Middle frontal gyrus (tissue), 1 donor: ENCODE measurements around the gene SLC22A23.

Experiments
- DNase-seq: peaks from one replicate; pipeline ENCODE4 v3.0.0-alpha.2; 2015; ENCODE audit warnings: low spot score; ENCODE audit errors: extremely low spot score

SLC22A23 gene

DNA sequence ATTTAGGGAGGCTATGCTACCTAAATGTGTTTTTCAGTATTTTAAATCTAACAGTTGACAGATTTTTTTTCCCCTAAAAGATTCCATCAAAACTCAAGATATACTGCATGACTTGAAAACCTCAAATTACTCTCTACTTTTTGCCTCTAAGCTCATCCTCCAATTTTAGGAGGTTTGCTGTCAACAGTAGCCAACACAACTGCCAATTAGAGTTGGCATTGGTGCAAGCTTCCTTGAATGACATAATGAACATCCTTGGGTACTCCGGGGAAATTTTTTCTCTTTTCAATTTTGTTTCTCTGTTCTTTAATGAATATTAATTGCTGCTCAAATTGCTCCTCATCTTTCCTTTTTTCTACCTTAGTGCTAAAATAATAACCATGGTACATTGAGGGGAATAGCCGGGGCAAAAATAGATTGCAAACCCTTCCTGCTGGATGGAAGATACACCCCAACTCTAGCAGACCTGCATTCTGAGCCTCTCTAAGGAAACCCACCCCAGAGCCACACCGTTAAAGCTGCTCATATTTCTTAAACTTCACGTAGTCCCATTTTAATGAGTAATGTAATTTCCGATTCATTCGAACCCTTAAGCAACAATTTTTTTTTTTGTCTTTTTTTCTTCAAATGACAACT is 34.3 kb downstream of the SLC22A23 start:
- DNase-seq = peak; percentile 33

DNA sequence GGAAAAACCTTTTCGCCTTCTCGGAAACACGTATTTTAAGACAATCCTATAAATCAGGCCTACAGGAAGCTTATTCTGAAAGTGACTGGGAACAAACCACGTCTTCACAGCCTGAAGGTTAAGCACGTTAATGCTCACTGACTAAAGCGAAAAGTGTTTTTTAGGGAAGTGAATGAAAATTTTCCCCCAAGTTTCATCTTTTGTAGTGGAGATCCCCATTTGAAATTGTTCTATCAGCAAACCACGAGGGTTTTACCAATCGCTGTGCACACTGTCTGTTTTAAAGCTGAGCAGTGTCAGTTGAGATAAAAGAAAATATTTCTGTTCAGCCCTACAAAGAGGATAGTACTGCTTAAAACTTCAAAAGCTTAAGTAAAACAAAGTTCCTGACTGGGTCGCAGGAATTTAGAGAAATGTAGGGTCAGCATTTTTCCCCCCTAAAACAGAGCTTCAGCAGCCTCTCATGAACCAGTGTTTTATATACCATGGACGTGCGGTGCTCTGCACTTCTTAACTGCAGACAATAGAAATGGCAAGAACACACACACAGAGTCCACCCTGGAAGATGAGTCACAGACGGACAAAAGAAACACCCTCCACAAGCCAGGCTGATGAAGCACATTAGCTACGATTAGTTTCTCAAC is 34.9 kb downstream of the SLC22A23 start:
- no peak for DNase-seq

DNA sequence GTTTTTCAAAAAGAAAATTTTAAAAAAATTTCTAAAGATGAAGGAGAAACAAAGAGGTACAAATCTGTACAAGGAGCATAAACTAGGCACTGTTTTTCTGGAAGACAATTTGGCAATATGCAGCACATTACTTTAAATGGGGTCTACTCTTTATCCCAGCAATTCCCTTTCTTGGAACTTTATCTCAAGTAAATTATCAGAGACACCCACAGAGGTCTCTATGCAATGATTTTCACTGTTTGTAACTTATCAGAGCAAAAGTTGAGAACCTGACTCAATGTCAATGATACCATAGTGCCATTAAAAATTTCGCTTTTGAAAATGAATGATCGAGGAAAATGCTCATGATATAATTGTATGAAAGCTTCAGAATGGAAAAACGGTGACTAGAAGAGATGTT is 35.7 kb downstream of the SLC22A23 start:
- no peak for DNase-seq

DNA sequence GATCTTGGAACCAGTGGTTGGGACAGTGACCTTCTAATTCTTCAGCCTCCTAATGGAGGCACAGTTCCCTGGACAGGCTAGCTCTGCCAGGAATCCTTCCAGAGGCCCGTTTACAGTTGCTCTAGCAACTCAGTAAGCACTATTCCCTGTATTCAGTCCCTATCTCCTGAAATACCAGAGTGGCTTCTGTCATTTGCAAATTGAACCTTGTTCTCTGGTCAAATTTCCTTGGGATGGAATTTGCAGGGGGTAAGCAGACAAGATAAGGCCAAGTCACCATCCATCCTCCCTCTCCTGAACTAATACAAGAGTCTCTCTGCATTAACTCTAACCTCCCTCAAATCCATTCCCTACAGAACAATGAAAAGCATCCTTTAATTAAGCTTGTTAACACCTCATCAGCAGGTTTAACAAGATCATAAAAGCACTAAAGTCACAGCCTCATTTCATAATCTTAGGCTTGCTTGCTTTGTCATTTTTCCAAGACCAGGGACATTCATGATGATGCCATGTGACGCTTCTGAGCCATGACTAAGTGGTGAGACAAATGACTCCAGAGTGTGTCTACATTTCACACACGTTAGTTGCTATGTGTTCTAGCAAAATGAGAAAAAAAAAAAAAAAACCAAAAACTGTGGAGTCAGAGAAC is 37.1 kb downstream of the SLC22A23 start:
- DNase-seq = no peak

DNA sequence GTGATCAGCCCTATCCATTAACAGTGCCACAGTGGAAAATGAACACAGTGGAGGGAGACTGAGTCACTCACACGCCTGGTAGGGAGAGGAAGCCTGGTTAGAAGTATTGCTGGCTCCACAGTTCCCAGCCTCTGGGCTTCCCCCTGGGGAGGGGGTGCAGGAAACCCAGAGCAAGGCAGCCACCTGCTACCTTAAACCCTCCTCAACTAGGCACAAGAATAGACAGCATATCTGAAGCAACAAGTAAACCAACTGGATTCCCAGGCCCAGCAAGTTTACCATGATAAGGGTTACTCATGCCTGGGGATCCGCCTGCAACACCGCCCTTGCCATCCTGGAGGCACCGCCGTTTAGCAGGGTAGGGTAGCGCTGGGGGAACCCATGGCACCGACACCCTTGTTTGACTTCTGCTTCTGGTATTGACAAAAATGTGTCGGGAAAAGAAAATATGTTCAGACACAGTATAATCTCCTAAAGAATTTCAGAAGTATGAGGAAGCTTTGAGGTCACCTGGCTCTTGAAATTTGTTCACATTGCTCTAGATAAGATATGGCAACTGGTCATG is 38.3 kb downstream of the SLC22A23 start:
- DNase-seq = no peak

DNA sequence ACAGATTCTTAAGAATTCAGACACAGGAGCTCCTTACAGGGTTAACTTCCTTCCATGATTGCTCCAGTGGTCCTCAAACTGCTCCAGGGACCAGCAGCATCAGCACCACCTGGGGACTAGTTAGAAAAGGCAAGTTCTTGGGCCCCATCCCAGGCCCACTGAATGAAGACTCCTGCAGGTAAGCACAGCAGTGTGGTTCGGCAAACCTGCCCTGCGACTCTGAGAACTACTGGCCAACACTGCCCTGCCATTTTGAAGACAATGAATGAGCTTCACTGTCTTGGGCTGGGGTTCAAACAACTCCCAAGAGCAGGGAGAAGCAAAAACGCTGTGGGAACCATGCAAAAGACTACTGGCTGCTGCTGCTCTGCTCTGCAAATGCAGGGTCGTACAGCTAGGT is 39.4 kb downstream of the SLC22A23 start:
- DNase-seq = no peak

DNA sequence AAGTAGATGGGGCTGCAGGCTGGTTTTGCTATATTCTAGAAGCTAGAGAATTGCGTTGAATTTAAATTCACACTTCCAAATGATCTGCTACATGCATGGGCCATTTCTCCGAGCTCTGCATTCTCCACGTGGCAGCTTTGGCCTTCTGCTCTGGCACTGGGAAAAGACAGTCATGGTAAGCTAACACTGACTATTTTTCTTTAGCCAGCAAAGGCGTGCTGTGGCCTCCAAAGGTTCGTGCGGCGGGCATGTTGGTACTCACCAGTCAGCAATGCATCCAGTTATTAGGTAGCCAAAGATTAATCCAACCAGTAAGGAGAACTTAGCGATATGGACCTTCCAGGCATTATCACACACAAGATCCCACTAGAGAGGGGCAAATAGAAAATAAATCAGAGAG is 41.4 kb downstream of the SLC22A23 start:
- no peak for DNase-seq

DNA sequence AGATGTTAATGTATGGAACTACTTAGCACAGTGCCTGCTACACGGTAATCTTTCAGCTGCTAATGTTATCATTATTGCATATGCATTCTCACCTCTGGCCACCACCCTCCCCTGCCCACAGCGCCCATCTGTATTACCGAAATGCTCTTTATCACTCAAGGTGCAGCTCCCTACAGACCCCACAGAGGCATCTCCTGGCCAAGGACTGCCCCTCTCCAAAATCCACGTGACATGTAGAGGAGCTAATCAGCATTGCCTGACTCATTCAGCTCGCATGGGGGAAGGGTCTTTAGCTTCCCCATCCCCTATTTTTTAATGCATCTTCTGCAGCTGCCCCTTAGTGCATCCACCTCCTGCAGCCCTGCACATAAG is 41.8 kb downstream of the SLC22A23 start:
- DNase-seq = no peak

DNA sequence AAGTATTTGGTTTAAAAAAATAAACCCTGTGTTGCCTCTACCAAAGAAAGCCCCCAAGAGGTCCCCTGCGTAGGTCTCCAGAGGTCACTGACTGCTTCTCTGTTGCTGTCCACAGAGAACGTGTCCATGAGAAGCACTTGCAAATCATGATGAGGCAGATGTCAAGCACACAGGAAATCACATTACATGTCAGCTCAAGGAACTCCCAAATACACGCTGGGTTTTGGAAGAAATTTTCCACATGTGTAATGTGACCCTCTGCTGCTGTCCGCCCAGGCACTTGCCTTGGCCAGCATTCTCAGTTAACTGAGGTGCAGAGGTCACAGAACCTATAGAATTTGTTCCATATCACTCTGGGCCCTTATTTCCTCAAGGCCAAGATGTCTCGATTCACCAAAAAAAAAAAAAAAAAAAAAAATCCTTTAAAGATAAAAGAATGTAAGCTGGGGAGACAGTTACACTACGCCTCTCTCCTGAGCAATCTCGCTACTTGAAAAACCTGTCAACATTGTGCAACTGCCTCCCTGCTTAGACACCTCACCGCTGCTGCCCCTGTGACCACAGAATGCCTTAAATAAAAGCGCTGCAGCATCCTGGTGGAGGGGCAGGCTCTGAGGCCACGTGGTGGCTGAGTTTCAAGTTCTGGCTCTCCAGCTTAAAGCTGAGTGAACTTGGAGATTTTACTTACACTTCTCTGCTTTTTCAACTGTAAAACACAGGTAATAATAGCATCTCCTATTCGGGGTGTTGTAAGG is 42.3 kb downstream of the SLC22A23 start:
- DNase-seq = no peak

DNA sequence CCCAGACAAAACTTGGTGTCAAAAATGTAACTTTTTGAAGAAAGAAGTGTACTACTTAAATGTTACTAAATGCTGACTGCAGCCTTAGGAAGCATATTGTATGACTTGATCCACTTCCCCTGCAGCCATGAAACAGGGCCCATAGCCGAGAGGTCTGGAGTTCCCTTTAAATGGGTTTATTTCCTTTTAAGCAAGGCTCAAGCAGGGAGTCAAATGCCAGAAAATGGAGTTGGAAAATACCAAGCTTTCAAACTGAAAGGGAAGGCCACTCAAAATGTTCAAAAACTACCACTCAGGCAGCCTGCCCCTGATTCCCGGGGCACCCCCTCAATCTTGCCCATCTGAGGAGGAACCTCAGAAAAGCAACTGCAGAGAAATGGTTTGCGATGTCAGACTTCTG is 43.3 kb downstream of the SLC22A23 start:
- no peak for DNase-seq

DNA sequence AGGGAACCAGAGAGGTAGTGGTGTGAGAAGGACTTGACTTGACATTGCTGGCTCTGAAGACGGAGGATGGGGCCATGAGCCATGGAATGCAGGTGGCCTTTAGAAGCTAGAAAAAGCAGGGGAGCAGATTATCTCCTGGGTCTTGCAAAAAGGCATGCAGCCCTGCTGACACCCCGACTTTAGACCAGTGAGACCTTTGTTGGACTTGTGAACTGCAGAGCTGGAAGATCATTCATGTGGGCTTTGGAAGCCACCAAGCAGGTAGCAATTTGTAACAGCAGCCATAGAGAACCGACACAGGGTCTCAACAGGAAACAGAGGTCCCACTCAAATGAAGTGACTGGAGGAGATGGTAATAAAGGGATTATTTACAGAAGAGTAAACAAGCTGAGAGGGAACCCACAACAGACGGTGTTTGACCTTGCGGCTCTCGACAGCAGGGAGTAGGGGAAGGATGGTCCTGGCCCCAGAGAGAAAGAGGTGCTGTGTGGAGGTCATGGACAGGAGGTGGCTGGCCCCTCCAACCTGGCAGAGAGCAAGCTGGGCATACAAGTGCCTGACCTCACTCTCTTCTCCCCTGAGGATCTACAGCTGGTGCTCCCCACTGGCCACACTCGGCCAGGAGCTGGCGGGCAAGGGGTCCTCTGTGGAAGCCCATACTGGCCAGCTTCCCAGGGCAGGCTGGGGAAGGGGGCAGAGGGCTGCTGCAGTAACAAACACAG is 43.9 kb downstream of the SLC22A23 start:
- no peak for DNase-seq

DNA sequence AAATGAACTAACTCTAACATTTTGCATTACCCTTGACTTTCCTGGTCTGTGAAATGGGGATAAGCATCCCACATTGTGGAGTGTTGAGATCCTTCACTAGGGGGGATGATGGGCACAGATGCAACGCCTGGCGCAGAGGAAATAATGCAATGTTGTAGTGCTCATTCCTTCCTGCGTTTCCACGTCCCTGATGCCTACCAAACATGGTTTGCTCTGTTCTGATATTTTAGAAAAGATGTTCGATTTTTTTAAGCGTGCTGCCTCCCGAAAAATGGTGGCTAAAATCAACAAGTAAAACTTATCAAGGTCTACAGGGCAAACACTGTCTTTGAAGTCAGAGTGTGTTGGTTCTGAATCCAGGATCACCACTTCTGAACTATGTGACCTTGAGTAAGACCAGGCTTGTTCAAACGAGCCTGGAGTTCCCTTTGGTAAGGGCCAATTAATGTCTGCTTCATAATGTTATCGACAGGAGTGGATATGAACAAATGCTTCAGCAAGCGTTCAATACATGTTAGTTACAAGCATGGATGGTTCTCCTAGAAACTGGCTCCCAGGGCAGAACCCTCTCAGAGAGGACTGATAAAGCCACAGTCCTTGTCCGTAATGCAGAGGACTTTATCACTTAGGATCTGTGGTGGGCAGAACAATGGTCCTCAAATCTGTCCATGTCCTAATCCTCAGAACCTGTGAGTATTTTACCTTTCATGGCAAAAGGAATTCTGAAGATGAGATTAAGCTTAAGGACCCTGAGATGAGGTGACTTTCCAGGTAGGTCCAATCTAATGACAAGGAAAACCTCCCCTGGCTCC is 44.7 kb downstream of the SLC22A23 start:
- DNase-seq = no peak

DNA sequence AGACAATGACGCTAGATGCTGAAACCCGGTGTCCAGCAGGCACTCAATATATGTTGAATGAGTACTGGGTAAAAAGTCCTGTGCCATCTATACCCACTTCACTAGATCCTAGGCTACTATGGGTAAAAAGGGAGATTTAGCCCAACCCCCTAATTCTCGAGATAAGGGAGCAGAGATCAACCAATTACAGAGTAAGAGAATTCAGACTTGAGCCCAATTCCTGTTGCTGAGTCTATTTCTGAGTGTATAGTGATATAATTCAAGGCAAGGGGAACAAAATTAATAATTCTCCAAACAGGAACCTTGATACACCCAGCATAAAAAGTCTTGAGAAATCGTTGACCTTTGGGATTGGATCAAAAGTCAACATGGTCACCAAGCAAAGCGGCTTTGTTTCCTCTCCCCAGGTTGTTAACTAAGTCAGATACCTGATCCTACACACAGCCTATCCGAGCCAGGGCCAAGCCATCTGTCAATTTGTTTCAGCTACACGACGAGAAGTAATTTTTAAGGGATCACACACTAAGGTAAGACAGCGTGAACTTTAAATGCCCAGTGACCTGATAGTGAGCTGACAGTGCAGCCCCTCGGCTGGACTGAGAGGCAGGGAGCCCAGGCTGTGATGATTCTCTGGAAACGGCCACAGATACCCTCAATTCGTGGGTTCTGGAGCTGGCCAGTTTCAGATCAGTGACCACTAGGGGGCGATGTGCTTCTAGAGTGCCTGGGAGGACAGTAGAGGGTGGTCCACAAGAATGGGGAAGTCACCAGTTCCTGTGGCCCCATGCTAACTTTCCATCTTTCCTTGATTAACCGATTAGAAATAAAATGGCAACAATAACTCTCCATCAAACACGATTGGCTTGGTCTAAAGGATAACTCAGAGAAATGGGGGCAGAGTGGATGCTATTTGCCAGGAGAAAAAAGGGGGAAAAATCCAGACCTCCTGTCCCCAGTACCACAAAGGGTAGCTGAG is 46.2 kb downstream of the SLC22A23 start:
- DNase-seq = no peak

DNA sequence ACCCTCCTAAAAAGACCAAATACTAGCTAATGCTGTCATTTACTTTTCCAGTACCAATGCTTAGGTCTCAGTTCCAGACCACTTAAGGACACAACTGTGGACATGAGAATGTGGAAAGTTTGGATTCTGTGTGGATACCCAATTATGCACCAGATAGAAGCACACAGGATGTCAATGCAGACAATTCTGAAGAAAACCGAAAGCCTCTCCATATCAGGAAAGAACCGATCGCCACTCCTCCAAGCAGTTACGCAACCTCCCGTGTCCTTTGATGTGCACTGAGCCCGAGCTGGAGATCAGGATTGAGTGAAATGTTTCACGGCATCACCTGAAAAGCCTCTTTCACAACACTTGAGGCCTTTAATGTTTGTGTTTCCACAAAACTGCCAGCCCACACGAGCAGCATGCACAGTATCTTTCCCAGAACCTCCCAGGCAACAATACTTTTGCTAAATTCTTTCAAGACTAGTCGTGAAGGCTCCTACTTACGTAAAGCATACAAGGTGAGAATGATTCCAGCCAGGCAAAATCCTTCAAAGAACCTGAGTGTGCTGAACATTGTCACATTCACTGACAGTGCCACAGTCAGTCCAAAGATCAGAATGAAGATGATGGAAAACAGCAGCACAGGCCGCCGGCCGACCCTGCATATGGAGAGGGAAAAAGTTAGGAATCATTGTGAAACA is 47.0 kb downstream of the SLC22A23 start:
- no peak for DNase-seq

DNA sequence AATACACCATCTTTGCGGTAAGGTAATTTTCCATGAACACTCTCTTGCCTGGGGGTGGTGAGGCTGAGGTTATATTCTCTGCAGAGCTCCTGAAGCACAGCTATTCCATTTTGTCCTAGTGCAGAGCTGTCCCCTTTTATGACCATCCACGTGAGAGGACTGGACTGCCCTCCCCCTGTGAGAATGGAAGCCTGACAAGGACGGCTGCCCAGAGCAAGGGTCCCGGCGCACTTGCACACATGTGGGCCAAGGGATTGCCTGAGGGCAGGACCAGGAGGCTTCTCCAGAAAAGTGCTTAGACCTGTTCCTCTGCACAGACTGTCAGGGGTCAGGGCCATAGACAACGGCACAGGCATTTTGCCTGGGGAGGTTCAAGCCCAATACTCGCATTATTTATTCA is 48.2 kb downstream of the SLC22A23 start:
- DNase-seq = no peak

DNA sequence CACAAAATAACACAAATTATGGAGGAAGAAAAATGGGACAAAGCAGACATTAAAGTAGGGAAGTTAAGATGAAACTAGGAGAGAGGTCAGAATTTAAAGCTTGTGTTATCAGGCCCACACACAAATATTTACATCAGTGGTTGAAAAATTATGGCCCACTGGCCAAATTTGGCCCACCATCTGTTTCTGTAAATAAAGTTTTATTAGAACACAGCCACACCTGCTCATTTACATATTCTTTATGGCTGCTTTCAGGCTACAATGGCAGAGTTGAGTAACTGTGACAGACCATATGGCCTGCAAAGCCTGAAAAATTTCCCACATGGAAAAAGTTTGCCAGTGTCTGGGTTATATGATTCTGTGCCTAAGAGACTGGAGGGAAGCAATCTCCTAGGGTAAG is 49.0 kb downstream of the SLC22A23 start:
- DNase-seq = no peak

DNA sequence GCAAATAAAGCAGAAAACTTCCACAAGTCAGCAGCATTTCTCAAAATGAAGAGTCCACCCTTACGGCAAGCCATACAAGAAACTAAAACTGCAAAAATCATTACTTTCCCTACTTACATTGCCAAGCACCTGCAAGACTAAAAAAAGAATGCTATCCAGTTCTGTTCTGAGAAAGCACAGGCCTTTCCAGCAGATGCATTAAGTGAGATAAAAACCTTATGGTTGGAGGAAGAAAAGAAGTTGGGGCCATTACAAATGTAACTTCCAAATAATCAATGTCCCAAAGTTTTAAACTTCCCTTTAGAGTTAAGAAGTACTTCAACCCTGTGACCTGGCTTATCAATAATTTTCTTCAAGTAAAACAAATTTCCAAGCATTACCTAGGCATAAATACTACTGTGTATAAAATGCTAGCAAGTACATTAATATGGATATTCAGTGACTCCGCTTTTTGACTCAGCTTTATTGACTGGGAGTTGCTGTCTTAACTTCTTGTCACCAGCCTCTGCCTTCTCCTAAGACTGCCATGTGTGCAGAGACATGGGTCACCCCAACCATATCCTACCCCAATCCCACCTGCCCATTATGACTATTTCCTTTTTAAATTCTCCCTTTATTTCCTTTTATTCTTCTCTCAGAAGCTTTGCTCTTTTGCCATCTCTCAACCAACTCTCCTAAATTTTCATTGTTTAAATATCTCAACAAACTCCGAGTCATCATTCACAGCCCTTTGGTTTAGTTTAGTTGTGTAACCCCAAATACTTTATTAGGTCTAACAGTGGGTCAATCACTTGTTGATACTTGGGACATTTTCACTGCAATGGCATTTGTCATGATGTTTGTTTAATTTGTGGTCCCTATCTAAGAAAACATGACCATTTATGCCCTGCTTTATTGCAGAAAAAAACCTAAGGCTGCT is 49.7 kb downstream of the SLC22A23 start:
- no peak for DNase-seq
